ENCODE data around the gene MAGEA4.

The MAGEA4 gene

GRCh38 chrX:151973851-151974335 is 61.2 kb downstream of the MAGEA4 start:
- peak; percentile 23 for DNase-seq (ENCODE audit: low spot score)
- in situ Hi-C loops (cut with MboI; ENCODE audit: low pct_unique_long_range_greater_than_20kb, low sequenced_read_pairs, unreplicated experiment) = no loop called here
- TF ChIP-seq CTCF (IDR thresholded peaks at IDR 0.05; ENCODE audit: extremely low read depth, insufficient read depth, missing control alignments) = no peak

All from GM13977 (cell line).